Fibroblast of the conjunctiva (primary cell): ENCODE data around the gene HSPA9.
A peak's percentile ranks its signal among the peaks of the same experiment; 100 is the strongest.

Source experiments
- DNase-seq: peaks from one replicate; pipeline ENCODE4 v3.0.0-alpha.2; 2010; ENCODE audit warnings: low read depth

The HSPA9 gene

DNA sequence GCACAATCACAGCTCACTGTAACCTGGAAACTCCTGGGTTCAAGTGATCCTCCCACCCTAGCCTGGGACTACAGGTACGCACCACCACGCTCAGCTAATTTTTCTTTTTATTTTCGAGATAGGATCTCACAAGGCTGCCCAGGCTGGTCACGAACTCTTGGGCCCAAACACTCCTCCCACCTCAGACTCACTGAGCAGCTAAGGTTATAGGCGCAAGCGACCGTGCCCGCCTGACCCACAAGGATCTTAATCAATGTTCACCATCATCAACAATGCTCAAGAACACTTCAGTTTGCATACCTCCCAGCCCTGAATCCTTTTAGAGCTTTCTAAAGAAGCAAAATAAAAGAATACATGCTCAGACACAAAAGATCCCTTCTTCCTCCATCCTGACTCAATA is 45.4 kb downstream of the HSPA9 start:
- no peak for DNase-seq

DNA sequence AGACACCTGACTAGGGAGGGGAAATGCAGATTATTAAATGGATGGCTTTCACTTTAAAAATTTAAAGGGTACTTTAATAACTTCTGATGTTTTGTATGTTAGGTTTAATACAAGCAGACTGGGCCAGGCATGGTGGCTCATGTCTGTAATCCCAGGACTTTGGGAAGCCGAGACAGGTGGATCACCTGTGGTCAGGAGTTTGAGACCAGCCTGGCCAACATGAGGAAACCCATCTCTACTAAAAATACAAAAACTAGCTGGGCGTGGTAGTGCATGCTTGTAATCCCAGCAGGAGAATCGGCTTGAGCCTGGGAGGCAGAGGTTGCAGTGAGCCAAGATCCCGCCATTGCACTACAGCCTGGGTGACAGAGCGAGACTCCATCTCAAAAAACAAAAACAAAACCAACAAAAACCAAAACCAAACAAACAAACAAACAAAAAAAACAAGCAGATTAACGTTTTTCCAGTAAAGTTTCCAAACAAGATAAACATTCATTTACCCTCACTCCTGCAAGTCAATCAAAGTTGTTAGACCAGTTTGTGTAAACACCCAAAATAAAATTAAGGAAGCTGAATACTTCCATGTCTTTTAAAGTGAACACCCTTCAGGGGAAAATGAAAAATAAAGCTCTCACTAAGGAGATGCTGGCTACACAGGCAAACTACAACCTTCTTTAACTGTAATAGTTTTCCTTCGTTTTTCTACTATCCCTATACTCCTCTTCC is 46.3 kb downstream of the HSPA9 start:
- no peak for DNase-seq

DNA sequence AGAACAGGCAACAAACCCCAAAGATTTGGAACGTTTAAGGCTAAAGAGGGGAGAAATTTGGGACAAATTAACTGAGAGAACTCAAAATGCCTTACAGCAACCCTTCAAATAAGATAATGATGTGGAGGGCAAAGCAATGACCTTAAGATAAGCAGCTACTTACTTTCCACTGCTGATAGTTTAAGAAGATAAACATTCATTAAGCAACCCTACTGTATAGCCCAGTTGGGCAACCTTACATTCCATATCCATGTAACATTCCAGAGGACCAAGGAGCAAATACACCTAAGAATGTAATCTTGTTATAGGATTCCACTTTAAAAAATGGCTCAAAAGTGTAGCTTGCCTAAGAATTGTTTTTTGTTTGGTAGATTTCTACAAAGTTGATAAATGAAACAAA is 47.0 kb downstream of the HSPA9 start:
- DNase-seq: no peak

DNA sequence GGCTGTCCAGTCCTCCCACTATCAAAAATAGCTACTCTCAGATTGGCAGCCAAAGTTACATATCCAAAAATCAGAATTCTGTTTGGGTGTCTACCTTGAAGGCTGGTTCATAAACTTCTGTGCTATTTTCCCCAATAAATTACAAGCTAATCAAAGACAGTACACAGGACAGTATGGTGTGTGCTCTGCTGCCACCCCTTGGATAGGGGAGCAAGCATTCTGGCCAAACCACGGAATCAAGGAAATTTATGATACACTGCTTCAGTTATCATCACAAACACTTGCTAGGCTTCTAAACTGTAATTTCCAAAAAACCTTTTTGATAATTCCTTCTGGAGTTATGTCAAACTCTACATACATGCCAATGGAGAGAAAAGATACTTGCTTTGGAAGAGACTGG is 48.0 kb downstream of the HSPA9 start:
- no peak for DNase-seq

DNA sequence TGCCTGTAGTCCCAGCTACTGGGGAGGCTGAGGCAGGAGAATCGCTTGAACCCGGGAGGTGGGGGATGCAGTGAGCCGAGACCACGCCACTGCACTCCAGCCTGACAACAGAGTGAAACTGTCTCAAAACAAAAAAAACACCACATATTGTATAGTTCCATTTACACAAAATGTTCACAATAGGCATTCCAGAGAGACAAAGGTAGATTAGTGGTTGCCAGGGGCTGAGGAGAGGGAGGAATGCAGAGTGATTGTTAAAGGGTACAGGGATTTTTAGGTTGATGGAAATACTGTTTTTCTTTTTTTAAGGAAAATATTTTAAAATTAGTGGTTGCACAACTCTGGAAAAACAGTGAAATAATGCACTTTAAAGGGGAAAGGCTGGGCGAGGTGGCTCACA is 51.8 kb downstream of the HSPA9 start:
- no peak for DNase-seq

DNA sequence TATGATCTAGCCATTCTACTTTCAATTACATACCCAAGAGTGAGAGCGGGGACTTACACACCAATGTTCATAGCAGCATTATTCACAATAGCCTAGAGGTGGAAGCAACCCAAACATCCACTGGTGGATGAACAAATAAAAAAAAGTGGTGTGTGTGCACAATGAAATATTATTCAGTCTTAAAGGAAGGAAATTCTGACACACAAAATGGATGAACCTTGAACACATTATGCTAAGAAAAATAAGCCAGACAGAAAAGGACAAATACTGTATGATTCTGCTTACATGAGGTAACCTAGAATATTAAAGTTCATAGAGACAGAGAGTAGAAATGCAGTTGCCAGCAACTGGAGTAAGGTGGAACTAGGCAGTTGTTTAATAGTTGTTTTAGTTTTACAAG is 54.2 kb downstream of the HSPA9 start:
- no peak for DNase-seq

DNA sequence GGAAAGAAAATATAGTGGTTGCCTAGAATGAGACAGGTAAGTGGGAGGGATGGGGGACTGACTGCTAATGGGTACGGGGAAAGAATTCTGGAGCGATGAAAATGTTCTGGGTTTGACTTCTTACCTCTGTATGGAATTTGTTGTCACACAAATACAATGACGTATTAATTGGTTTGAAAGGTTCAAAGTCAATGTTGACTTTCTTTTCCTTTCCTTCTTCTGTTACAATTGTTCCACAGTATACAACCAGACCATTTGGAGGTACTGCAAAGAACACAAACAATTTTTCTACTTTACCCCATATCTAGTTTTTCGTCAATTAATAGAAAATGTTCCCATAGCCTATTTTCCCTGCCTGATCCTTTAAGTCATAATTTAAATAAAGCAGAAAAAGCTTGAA is 57.8 kb downstream of the HSPA9 start:
- no peak for DNase-seq

DNA sequence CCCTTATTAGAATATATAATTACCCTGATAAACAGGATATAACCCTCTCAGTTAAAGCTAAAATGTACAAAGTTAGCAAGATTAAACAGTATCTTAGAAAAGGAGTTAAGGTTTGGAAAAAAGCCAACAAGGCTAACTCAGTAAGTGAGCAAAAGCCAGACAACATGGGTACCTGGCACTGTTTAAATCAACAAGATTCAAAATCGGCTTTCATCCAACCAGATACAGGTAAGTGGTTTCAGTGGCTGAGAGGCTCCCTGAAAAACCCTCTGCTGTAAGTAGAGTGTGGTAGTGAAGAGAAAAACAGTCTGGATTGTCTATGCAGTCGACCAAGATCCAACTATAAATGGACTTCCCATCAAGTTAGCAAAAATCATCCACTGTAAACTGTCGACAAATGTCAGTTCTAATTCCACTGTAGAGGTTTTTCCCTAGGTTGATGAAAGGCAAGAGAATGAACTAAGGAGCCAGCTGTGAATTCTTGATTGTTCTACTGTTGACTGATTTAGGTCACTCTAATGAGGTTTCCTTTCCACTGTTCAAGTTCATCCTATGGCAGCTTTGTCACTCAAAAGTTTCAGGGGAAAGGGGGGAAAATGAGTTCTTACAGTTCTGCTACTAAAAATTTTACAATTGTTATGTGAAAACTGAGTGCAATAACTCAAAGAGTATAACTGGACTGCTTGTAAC is 59.5 kb downstream of the HSPA9 start:
- no peak for DNase-seq

DNA sequence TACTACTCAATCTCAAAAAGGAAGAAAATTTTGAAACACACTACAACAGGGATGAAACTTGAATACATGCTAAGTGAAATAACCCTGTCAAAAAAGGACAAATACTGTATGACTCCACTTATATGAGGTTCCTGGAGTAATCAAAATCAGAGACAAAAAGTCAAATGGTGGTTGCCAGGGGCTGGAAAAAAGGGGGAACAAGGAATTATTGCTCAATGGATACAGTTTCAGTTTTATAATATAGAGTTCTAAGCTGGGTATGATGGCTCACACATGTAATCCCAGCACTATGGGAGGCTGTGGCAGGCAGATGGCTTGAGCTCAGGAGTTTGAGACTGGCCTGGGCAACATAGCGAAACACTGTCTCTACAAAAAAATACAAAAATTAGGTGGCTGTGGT is 61.2 kb downstream of the HSPA9 start:
- no peak for DNase-seq

DNA sequence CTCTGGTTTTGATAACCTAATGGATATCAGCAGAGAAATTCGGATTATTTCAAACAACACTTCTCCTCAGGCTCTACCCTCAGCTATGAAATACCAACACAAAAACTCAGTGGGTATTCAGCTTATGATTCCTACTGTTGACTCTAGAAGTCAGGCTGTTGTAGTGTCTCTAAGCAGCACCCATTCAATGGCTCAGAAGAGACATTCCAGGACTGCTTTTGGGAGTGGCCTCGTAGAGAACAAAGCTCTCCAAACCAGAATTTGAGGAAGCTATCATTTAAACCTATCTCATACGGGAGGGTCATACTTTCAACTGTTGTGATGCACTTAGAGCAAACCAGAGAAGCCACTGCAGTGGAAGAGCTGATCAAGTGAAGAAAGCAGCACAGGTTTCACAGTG is 66.2 kb downstream of the HSPA9 start:
- DNase-seq: no peak

DNA sequence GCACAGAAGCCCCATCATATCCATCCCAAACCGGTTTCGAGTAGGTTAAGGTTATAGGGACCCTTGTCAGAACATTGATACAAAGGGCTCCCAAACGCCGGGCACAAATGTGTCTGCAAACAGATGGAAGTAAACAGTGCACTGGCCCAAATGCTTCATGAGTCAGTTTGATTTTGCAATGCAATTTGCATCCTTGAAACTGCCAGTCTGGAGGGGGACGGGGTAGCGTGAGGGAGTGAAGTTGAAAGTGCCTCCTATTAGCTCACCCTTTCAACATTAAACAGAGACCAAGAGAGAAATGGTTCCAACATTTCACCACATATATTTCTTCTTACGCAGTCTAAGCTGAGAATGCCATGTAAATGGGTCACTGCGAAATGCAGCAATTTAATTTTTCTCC is 67.7 kb downstream of the HSPA9 start:
- DNase-seq: peak; percentile 43

DNA sequence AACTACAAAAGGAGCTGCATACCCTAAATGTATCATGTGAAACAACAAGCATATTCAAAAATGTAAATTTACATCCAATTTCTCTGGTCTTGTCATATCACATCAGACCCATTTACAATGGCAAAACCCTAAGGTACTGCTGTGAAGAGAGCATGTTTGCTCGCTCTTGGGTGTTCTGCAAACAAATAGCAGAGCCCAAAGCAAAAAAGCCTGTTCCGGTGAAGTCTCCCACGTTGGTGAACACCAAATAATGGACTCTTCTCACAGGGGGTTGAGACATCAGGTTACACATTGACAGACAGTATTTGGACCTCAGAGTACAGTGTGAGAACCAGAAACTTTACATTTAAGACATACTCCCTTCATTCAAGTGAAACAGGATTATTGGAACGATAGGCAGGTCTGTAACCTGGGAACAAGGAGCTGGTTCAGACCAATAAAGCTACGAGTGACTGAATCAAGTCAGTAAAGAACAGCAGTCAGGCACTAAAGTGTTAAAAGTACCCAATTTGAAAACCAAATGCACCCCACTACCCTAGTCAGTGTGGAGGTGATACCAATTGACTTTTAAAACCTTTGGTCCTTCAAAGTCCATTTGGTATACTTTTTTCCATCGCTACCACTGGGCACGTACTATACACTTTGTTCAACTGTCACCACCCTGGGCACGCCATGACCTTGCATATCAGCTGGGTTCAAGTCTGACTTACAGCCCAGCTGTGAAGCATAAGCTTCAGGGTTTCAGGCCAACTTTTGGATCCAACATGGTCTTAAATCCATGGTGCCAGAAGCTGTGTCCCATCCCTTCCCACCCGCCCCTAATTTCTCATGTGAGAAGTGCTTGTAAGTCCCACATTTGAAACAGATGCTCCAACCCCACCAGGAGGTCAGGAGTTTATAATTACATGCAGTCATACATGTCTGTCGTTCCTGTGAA is 68.6 kb downstream of the HSPA9 start:
- DNase-seq: no peak

DNA sequence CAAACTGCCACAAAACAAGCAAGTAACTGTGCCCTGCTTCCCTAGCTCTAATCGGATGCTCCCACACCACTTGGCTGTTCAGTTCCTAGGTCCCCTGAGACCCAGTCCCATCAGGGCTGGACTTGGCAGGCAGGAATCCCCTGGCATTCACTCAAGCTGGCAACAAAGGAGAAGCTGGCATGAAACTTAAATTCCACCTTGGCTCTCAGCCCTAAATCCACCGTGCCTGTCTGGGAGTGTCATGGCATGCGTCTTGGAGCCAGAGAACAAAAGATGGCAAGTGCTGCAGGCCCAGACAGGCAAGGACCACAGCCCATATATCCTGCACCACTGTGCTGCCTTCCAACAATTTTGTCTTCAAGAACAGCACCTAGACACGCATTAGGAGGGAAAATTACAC is 70.4 kb downstream of the HSPA9 start:
- no peak for DNase-seq
